Measurements from ENCODE around the gene CFAP221. TPM values are rescaled to one million over a fixed set of nuclear protein-coding genes. Genes with fewer than 3 reads are reported as not detected.

Gene CFAP221
- total and polyA plus RNA-seq, 2 experiments from 2014 or later = 0.42 to 0.65 TPM

DNA sequence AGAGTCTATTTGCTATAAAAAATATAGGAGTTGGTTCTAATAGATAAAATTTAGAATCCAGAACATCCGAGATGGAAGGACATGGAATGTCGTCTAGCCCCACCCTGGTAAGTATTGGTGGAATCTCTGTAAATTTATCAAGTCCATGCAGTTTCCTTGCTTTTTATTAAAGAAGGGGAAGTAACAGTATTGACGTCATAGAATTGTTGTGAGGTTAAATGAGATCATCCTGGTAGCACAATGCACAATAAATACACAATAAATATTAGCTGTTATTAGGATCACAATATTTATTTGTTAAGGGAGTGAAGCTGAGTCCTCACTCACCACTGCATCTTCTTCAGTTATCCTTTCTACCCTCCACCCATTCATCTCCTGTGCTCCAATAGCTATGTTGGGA is 118.0 kb downstream of the CFAP221 start:
- Histone ChIP-seq H3K36me3 (ENCODE audit: insufficient read depth) (no peaks in the 10 kb centered on the region), H3K4me2 (no peak overlapping the region), H3K27me3 (ENCODE audit: insufficient read depth) (no peaks in the 10 kb centered on the region), H3K27ac (ENCODE audit: low read depth) (no peak overlapping the region), H3K4me3 (no peak overlapping the region), H3F3A (replicated peaks; ENCODE audit: low read depth) (no peaks in the 10 kb centered on the region), H3K79me2 (replicated peaks; ENCODE audit: insufficient read depth) (no peaks in the 10 kb centered on the region), H3K9me2 (ENCODE audit: insufficient read depth) (no peaks in the 10 kb centered on the region; the same call in 1 of the 2 replicates), H4K20me1 (replicated peaks; ENCODE audit: insufficient read depth) (no peaks in the 10 kb centered on the region), H2AFZ (no peak overlapping the region), H3K4me1 (ENCODE audit: insufficient read depth) (no peaks in the 10 kb centered on the region)
- Mint-ChIP-seq H3K27me3 (ENCODE audit: insufficient read depth, low read depth, poor library complexity) (peaks cover 1% of the 10 kb centered on the region), H3K4me3 (no peak overlapping the region), H3K27ac (no peak overlapping the region), H3K4me1 (no peaks in the 10 kb centered on the region), H3K36me3 (ENCODE audit: low read depth) (no peaks in the 10 kb centered on the region), H3K9me3 (no peaks in the 10 kb centered on the region; the same call in 2 of the 3 replicates)
- DNase-seq (ENCODE audit: low spot score) (no peak), ATAC-seq (no peak)
- TF ChIP-seq JUNB (IDR thresholded peaks at IDR 0.05; ENCODE audit: unreplicated experiment) (no peak), POLR2AphosphoS5 (IDR thresholded peaks at IDR 0.05; ENCODE audit: low read depth) (no peak), EZH2 (IDR thresholded peaks at IDR 0.05; ENCODE audit: low read depth, unreplicated experiment) (no peak), NANOG (IDR thresholded peaks at IDR 0.05; ENCODE audit: borderline replicate concordance) (no peak), STAT1 (IDR thresholded peaks at IDR 0.05; ENCODE audit: unreplicated experiment) (no peak), ZNF114 (CRISPR knock-in tag; IDR thresholded peaks at IDR 0.05) (no peak), ZNF331 (CRISPR knock-in tag; IDR thresholded peaks at IDR 0.05; ENCODE audit: low read depth) (no peak)
- TF ChIP-seq, protein P1, sequence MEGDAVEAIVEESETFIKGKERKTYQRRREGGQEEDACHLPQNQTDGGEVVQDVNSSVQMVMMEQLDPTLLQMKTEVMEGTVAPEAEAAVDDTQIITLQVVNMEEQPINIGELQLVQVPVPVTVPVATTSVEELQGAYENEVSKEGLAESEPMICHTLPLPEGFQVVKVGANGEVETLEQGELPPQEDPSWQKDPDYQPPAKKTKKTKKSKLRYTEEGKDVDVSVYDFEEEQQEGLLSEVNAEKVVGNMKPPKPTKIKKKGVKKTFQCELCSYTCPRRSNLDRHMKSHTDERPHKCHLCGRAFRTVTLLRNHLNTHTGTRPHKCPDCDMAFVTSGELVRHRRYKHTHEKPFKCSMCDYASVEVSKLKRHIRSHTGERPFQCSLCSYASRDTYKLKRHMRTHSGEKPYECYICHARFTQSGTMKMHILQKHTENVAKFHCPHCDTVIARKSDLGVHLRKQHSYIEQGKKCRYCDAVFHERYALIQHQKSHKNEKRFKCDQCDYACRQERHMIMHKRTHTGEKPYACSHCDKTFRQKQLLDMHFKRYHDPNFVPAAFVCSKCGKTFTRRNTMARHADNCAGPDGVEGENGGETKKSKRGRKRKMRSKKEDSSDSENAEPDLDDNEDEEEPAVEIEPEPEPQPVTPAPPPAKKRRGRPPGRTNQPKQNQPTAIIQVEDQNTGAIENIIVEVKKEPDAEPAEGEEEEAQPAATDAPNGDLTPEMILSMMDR (conservative IDR thresholded peaks at IDR 0.05; ENCODE audit: low read depth in 2 of 2) = no peak
- TF ChIP-seq, protein P2, sequence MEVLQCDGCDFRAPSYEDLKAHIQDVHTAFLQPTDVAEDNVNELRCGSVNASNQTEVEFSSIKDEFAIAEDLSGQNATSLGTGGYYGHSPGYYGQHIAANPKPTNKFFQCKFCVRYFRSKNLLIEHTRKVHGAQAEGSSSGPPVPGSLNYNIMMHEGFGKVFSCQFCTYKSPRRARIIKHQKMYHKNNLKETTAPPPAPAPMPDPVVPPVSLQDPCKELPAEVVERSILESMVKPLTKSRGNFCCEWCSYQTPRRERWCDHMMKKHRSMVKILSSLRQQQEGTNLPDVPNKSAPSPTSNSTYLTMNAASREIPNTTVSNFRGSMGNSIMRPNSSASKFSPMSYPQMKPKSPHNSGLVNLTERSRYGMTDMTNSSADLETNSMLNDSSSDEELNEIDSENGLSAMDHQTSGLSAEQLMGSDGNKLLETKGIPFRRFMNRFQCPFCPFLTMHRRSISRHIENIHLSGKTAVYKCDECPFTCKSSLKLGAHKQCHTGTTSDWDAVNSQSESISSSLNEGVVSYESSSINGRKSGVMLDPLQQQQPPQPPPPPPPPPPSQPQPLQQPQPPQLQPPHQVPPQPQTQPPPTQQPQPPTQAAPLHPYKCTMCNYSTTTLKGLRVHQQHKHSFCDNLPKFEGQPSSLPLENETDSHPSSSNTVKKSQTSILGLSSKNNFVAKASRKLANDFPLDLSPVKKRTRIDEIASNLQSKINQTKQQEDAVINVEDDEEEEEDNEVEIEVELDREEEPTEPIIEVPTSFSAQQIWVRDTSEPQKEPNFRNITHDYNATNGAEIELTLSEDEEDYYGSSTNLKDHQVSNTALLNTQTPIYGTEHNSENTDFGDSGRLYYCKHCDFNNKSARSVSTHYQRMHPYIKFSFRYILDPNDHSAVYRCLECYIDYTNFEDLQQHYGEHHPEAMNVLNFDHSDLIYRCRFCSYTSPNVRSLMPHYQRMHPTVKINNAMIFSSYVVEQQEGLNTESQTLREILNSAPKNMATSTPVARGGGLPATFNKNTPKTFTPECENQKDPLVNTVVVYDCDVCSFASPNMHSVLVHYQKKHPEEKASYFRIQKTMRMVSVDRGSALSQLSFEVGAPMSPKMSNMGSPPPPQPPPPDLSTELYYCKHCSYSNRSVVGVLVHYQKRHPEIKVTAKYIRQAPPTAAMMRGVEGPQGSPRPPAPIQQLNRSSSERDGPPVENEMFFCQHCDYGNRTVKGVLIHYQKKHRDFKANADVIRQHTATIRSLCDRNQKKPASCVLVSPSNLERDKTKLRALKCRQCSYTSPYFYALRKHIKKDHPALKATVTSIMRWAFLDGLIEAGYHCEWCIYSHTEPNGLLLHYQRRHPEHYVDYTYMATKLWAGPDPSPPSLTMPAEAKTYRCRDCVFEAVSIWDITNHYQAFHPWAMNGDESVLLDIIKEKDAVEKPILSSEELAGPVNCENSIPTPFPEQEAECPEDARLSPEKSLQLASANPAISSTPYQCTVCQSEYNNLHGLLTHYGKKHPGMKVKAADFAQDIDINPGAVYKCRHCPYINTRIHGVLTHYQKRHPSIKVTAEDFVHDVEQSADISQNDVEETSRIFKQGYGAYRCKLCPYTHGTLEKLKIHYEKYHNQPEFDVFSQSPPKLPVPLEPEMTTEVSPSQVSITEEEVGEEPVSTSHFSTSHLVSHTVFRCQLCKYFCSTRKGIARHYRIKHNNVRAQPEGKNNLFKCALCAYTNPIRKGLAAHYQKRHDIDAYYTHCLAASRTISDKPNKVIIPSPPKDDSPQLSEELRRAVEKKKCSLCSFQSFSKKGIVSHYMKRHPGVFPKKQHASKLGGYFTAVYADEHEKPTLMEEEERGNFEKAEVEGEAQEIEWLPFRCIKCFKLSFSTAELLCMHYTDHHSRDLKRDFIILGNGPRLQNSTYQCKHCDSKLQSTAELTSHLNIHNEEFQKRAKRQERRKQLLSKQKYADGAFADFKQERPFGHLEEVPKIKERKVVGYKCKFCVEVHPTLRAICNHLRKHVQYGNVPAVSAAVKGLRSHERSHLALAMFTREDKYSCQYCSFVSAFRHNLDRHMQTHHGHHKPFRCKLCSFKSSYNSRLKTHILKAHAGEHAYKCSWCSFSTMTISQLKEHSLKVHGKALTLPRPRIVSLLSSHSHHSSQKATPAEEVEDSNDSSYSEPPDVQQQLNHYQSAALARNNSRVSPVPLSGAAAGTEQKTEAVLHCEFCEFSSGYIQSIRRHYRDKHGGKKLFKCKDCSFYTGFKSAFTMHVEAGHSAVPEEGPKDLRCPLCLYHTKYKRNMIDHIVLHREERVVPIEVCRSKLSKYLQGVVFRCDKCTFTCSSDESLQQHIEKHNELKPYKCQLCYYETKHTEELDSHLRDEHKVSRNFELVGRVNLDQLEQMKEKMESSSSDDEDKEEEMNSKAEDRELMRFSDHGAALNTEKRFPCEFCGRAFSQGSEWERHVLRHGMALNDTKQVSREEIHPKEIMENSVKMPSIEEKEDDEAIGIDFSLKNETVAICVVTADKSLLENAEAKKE (CRISPR knock-in tag; IDR thresholded peaks at IDR 0.05) = no peak

Measured in GM23338 (cell line).